Superior temporal gyrus (tissue), 1 donor: ENCODE results near the gene DPEP1.
"Not testable (repeated sequence)": the region's sequence is repeated elsewhere in the genome, so short reads cannot be mapped to it uniquely, and the experiment has no call there.

Experiments
- DNase-seq: peaks from one replicate; pipeline ENCODE4 v3.0.0-alpha.2; 2016; ENCODE audit errors: extremely low spot score

The DPEP1 gene

DNA sequence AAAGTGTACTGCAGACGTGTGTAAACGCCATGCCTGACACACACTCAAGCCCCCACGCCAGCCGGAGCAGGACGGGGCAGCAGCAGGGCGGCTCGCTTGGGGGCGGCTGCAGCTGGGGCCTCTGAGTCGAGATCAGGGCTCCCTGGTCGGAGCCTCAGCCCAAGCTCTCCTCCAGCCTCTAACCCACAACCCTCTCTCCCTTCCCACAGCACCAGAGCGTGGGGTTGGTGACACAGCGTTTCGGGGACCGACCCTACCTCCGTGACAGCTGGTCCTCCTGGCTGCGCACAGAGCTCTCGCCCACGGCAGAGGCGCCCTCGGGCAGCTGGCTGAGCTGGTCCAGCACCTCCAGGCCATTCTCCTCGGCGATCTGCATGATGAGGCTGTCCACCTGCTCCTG is 32.8 kb downstream of the DPEP1 start:
- no peak for DNase-seq

- no peak for DNase-seq
These were observed 33.5 kb downstream of the DPEP1 start for GRCh38 chr16:89646906-89647305.

- DNase-seq = no peak
These were observed 38.1 kb downstream of the DPEP1 start for GRCh38 chr16:89651584-89651983.

- no peak for DNase-seq
These were observed 40.3 kb downstream of the DPEP1 start for GRCh38 chr16:89653656-89654295.

DNA sequence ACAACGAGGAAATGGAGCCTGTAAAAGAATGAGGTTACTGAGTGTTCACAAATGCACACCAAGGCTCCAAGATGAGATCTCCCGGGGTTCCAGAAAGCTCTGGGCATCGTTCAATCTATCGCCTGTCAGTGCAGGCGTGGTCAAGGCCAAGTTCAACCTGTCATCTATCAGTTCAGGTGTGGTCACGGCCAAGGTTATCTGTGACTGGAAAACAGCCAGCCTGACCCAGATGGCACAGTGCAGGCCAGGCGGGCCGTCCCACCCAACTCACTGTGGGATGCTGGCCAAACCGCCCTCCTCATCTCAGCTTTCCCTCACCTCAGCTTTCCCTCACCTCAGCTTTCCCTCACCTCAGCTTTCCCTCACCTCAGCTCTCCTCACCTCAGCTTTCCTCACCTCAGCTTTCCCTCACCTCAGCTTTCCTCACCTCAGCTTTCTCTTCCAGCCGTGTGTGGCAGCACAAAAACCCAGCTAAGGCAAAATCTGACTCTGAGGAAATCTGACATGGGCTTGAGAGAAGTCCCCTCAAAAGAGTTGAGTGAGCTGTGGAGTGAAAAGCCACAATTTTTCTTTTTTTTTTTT is 41.7 kb downstream of the DPEP1 start:
- DNase-seq = no peak

- no peak for DNase-seq
These were observed 43.1 kb downstream of the DPEP1 start for GRCh38 chr16:89656435-89657121.

- peak; percentile 86 for DNase-seq
These were observed 44.2 kb downstream of the DPEP1 start, which contains the start of the genes CHMP1A and SPATA33 for GRCh38 chr16:89657442-89658220. Gene CHMP1A (minus strand): TSS chr16:89657708. CDS start chr16:89657588, 120 bp downstream. Gene SPATA33 (plus strand): TSS chr16:89657836. CDS start chr16:89657912, 76 bp downstream.

DNA sequence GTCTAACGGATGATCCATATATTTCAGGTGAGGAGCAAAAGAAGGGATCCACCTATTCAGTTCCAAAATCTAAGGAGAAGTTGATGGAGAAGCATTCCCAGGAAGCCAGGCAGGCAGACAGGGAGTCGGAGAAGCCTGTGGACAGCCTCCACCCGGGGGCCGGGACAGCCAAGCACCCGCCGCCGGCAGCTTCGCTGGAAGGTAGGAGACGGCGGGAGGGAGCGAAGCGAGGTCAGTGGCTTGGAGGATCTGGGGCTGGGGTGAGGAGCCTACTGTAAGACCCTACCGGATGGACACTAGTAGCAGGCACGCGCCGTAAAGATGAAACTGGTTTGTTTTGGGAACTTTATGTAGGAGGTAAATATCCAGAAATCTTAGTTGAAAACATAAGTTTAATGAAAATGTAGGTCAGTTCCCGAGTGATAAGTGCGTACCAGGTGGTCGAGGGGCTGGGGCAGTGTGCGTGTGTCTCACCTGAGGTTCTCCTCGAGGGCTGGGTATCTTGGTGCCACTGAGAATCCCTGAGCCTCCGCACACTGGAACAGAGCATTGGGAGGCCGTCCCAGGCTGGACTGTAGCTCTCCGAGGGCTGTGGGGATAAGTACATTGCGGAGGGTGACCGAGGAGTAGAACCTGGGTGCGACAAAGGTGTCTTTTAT is 44.9 kb downstream of the DPEP1 start:
- no peak for DNase-seq

GRCh38 chr16:89660146-89660545 is 46.7 kb downstream of the DPEP1 start:
- no peak for DNase-seq

DNA sequence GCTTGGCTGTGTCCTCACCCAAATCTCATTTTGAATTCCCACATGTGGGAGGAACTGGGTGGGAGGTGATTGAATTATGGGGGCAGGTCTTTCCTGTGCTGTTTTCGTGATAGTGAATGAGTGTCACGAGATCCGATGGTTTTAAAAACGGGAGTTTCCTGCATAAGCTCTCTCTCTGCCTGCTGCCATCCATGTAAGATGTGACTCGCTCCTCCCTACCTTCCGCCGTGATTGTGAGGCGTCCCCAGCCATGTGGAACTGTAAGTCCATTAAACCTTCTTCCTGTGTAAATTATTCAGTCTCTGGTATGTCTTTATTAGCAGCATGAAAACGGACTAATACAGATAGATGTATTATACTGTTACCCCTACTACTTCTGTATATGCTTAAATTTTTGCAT is 47.8 kb downstream of the DPEP1 start:
- no peak for DNase-seq

GRCh38 chr16:89664238-89664637 is 50.8 kb downstream of the DPEP1 start:
- not testable (repeated sequence) for DNase-seq

DNA sequence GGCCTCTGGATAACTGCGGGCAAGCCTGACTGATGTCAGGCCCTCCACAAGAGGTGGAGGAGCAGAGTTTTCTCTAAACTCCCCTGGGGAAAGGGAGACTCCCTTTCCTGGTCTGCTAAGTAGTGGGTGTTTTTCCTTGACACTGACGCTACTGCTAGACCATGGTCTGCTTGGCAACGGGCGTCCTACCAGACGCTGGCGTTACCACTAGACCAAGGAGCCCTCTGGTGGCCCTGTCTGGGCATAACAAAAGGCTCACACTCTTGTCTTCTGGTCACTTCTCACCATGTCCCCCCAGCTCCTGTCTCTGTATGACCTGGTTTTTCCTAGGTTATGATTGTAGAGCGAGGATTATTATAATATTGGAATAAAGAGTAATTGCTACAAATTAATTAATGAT is 53.6 kb downstream of the DPEP1 start:
- not testable (repeated sequence) for DNase-seq

DNA sequence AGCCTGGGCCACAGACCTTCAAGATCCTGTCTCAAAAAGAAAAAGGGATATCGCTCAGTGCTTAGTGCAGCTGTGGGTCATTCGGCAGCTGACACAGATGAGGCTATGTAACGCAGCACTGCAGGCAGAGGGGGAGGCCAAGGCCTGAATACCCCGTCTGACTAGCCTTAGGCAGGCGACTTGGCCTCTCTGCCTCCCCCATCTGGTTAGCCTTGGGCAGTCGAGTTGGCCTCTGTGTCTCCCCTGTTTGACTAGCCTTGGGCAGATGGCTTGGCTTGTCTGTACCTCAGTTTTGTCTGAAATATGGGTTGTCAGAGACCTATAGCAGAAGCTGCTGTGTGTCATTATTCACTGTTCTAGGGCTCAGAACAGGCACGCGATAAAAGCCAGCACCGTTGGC is 54.2 kb downstream of the DPEP1 start:
- no peak for DNase-seq

DNA sequence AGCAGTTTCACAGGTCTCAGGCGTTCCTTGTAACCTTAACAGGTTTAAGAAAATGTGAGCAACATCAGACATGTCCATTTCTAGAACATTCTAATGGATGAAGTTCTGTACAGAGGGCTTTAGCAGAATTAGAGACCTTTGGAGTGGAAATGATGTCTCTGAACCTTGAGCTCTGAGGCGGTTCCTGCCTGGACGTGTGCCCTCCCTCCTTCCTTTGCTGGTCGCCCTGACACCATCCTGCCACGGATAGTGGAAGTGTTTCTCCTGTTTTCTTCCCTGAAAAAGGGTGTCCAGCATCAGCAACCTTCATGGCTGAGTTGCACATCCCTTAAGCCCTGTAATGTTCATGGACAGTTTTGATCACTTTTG is 55.3 kb downstream of the DPEP1 start:
- no peak for DNase-seq

DNA sequence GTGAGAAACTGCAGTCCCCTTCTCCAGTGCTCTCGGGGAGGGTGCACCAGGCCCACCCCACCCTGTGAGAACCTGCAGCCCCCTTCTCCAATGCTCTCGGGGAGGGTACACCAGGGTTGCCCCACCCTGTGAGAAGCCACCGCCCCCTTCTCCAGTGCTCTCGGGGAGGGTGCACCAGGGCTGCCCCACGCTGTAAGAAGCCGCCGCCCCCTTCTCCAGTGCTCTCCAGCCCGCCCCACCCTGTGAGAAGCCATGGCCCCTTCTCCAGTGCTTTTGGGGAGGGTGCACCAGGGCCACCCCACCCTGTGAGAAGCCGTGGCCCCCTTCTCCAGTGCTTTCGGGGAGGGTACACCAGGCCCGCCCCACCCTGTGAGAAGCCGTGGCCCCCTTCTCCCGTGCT is 56.3 kb downstream of the DPEP1 start:
- DNase-seq = no peak

GRCh38 chr16:89670496-89671431 is 57.3 kb downstream of the DPEP1 start:
- DNase-seq = no peak

DNA sequence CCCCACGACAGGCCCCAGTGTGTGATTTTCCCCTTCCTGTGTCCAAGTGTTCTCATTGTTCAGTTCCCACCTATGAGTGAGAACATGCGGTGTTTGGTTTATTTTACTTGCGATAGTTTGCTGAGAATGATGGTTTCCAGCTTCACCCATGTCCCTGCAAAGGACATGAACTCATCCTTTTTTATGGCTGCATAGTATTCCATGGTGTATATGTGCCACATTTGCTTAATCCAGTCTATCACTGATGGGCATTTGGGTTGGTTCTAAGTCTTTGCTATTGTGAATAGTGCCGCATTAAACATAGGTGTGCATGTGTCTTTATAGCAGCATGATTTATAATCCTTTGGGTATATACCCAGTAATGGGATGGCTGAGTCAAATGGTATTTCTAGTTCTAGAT is 58.1 kb downstream of the DPEP1 start:
- not testable (repeated sequence) for DNase-seq

GRCh38 chr16:89672177-89672941 is 58.9 kb downstream of the DPEP1 start:
- no peak for DNase-seq

DNA sequence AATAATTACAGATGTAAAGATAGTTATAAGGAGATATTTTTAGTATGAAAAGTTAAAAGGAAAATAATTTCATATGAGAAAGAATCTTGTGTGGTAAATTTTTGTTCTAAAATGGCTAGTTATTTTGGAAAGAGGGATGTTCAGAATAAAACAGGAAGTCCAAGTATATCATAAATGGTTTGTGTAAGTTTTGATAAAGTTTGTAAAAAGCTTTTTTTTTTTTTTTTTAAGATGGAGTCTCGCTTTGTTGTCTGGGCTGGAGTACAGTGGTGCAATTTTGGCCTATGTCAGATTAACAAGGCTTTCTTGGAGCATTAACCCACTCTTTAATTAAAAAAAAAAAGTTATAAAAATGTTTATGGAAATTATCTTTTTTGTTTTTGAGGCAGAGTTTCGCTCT is 64.8 kb downstream of the DPEP1 start:
- no peak for DNase-seq

DNA sequence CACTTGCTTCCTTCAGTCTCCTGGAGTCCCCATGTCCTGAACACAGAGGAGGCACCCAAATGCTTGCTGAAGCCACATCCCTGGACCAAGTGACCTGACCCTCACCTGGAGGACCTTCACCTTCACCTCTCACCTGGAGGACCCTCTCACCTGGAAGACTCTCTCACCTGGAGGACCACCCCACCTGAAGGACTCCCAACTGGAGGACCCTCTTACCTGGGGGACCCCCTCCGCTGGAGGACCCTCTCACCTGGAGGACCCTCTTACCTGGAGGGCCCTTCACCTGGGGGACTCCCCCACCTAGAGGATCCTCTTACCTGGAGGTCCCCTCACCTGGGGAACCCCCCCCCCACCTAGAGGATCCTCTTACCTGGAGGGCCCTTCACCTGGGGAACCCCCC is 72.5 kb downstream of the DPEP1 start:
- DNase-seq = no peak
